WTC11 (cell line): Measurements from ENCODE around the gene TIMM8B. TPM values are rescaled to one million over a fixed set of nuclear protein-coding genes. Genes with fewer than 3 reads are reported as not detected.

Source experiments
- ATAC-seq: fragments of 200-7000 bp; cut with Tn5 transposase; 2 replicates; pipeline ENCODE4 v1.10.0; 2021; ENCODE audit warnings: mild to moderate bottlenecking, moderate library complexity
- CTCF ChIA-PET: fragments of 300-600 bp; sonication (Branson Sonifier 250); formaldehyde crosslinking; loops from one replicate; lab custom pipeline; 2021; ENCODE audit warnings: antibody characterized with exemption; lab: Charles Lee
- POLR2A ChIA-PET: fragments of 350-600 bp; sonication (Branson Sonifier 250); formaldehyde crosslinking; loops from one replicate; lab custom pipeline; 2021; ENCODE audit warnings: antibody characterized with exemption; lab: Charles Lee
- DNase-seq: peaks from one replicate; pipeline ENCODE4 v3.0.0; 2021; ENCODE audit warnings: low spot score
- H3K27ac Mint-ChIP-seq: 2 replicates; pipeline ENCODE4 v1.8.0; 2021; ENCODE audit warnings: mixed read lengths
- H3K27me3 Mint-ChIP-seq: 2 replicates; pipeline ENCODE4 v1.8.0; 2021; ENCODE audit warnings: low read depth, mild to moderate bottlenecking, moderate library complexity, mixed read lengths
- H3K36me3 Mint-ChIP-seq: 2 replicates; pipeline ENCODE4 v1.8.0; 2021; ENCODE audit warnings: mixed read lengths
- H3K4me1 Mint-ChIP-seq: 2 replicates; pipeline ENCODE4 v1.8.0; 2022; ENCODE audit warnings: mixed read lengths
- H3K4me3 Mint-ChIP-seq: 2 replicates; pipeline ENCODE4 v1.8.0; 2021; ENCODE audit warnings: mild to moderate bottlenecking, moderate library complexity, mixed read lengths
- H3K9me3 Mint-ChIP-seq: 2 replicates; pipeline ENCODE4 v1.8.0; 2021; ENCODE audit warnings: mixed read lengths
- E2F1 ChIP-seq: sonication (generic); formaldehyde crosslinking; IDR thresholded peaks from 2 replicates; pipeline ENCODE4 v1.8.0; 2022; ENCODE audit warnings: mild to moderate bottlenecking, missing genetic modification reagents
- ESRRA ChIP-seq: sonication (generic); formaldehyde crosslinking; IDR thresholded peaks from 2 replicates; pipeline ENCODE4 v1.8.1; 2022; ENCODE audit warnings: mild to moderate bottlenecking, missing genetic modification reagents, borderline replicate concordance
- FOXJ3 ChIP-seq: sonication (generic); formaldehyde crosslinking; IDR thresholded peaks from 2 replicates; pipeline ENCODE4 v1.9.0; 2021; ENCODE audit warnings: missing genetic modification reagents, mild to moderate bottlenecking, borderline replicate concordance
- GABPB1 ChIP-seq: sonication (generic); formaldehyde crosslinking; IDR thresholded peaks from 2 replicates; pipeline ENCODE4 v1.8.1; 2023; ENCODE audit warnings: mild to moderate bottlenecking, missing genetic modification reagents
- GRHL2 ChIP-seq: fragments of 250-450 bp; sonication (Bioruptor Pico); IDR thresholded peaks from 2 replicates; pipeline ENCODE4 v1.8.0; 2022; ENCODE audit warnings: mild to moderate bottlenecking, moderate library complexity; ENCODE audit not compliant: insufficient replicate concordance, severe bottlenecking
- HMGA2 ChIP-seq: fragments of 250-450 bp; sonication (Bioruptor Pico); IDR thresholded peaks from 2 replicates; pipeline ENCODE4 v1.4.0; 2021; ENCODE audit warnings: mild to moderate bottlenecking, moderate library complexity
- MLX ChIP-seq: sonication (generic); formaldehyde crosslinking; IDR thresholded peaks from 2 replicates; pipeline ENCODE4 v1.8.1; 2023; ENCODE audit warnings: mild to moderate bottlenecking, missing genetic modification reagents, moderate library complexity
- NR3C1 ChIP-seq: sonication (generic); formaldehyde crosslinking; conservative IDR thresholded peaks from 2 replicates; pipeline ENCODE4 v1.8.1; 2023; ENCODE audit warnings: low read depth, mild to moderate bottlenecking, missing genetic modification reagents
- RORB ChIP-seq: fragments of 250-450 bp; sonication (Bioruptor Pico); IDR thresholded peaks from 2 replicates; pipeline ENCODE4 v1.9.0; 2021; ENCODE audit warnings: mild to moderate bottlenecking
- SP1 ChIP-seq: sonication (generic); formaldehyde crosslinking; conservative IDR thresholded peaks from 2 replicates; pipeline ENCODE4 v1.8.1; 2022; ENCODE audit warnings: missing genetic modification reagents
- ZNF138 ChIP-seq: sonication (generic); formaldehyde crosslinking; conservative IDR thresholded peaks from 2 replicates; pipeline ENCODE4 v1.8.1; 2022; ENCODE audit warnings: mild to moderate bottlenecking, moderate library complexity, missing genetic modification reagents
- ZNF219 ChIP-seq: sonication (generic); formaldehyde crosslinking; IDR thresholded peaks from 2 replicates; pipeline ENCODE4 v1.8.0; 2023; ENCODE audit warnings: missing genetic modification reagents, mild to moderate bottlenecking, borderline replicate concordance
- ZNF232 ChIP-seq: sonication (generic); formaldehyde crosslinking; IDR thresholded peaks from 2 replicates; pipeline ENCODE4 v1.8.0; 2022; ENCODE audit warnings: mild to moderate bottlenecking, missing genetic modification reagents
- ZNF396 ChIP-seq: fragments of 250-450 bp; sonication (Bioruptor Pico); IDR thresholded peaks from 2 replicates; pipeline ENCODE4 v1.8.0; 2021; ENCODE audit warnings: mild to moderate bottlenecking, moderate library complexity, borderline replicate concordance
- total RNA-seq: library from RNA; stranded (reverse); gene quantifications from 3 replicates; pipeline ENCODE4 v1.2.3, GENCODE V29; 2021
- TF ChIP-seq, protein P1 (sequence below): sonication (generic); formaldehyde crosslinking; conservative IDR thresholded peaks from 2 replicates; pipeline ENCODE4 v1.8.1; 2023; ENCODE audit warnings: mild to moderate bottlenecking, low read depth, missing genetic modification reagents, moderate library complexity
- TF ChIP-seq, protein P2 (sequence below): sonication (generic); formaldehyde crosslinking; IDR thresholded peaks from 2 replicates; pipeline ENCODE4 v1.8.1; 2022; ENCODE audit warnings: low read depth, missing genetic modification reagents, borderline replicate concordance
- TF ChIP-seq, protein P3 (sequence below): fragments of 250-450 bp; sonication (Bioruptor Pico); IDR thresholded peaks from 2 replicates; pipeline ENCODE4 v2.1.2; 2022; ENCODE audit warnings: mild to moderate bottlenecking, moderate library complexity
- TF ChIP-seq, protein P4 (sequence below): sonication (generic); formaldehyde crosslinking; IDR thresholded peaks from 2 replicates; pipeline ENCODE4 v1.8.0; 2022; ENCODE audit warnings: mild to moderate bottlenecking, missing genetic modification reagents

Gene TIMM8B
- total RNA-seq, 1 experiment from 2014 or later, result 88.2 TPM

DNA sequence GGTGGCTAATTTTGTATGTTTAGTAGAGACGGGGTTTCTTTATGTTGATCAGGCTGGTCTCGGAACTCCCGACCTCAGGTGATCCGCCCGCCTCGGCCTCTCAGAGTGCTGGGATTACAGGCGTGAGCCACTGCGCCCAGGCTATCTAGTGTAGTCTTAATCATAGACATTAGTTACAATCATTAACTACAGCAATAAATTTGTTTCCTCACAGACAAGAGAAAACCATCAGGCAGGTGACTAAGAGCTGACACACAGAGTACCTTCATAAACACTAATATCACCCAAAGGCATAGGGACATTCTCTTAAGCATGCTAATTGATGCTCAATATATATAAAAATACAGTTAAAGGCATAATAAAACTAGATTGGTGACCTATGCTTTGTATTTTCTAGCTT lies 19.5 kb upstream of the TIMM8B start (continued):
- TF ChIP-seq, protein P1, sequence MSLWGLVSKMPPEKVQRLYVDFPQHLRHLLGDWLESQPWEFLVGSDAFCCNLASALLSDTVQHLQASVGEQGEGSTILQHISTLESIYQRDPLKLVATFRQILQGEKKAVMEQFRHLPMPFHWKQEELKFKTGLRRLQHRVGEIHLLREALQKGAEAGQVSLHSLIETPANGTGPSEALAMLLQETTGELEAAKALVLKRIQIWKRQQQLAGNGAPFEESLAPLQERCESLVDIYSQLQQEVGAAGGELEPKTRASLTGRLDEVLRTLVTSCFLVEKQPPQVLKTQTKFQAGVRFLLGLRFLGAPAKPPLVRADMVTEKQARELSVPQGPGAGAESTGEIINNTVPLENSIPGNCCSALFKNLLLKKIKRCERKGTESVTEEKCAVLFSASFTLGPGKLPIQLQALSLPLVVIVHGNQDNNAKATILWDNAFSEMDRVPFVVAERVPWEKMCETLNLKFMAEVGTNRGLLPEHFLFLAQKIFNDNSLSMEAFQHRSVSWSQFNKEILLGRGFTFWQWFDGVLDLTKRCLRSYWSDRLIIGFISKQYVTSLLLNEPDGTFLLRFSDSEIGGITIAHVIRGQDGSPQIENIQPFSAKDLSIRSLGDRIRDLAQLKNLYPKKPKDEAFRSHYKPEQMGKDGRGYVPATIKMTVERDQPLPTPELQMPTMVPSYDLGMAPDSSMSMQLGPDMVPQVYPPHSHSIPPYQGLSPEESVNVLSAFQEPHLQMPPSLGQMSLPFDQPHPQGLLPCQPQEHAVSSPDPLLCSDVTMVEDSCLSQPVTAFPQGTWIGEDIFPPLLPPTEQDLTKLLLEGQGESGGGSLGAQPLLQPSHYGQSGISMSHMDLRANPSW (CRISPR knock-in tag), result no peak
- TF ChIP-seq, protein P2, sequence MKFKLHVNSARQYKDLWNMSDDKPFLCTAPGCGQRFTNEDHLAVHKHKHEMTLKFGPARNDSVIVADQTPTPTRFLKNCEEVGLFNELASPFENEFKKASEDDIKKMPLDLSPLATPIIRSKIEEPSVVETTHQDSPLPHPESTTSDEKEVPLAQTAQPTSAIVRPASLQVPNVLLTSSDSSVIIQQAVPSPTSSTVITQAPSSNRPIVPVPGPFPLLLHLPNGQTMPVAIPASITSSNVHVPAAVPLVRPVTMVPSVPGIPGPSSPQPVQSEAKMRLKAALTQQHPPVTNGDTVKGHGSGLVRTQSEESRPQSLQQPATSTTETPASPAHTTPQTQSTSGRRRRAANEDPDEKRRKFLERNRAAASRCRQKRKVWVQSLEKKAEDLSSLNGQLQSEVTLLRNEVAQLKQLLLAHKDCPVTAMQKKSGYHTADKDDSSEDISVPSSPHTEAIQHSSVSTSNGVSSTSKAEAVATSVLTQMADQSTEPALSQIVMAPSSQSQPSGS (CRISPR knock-in tag), result no peak
- TF ChIP-seq RORB (CRISPR knock-in tag), result no peak
- TF ChIP-seq GRHL2 (CRISPR knock-in tag), result no peak
- TF ChIP-seq, all 79 proteins: peak for 0

GRCh38 chr11:112103446-112103845 lies 16.9 kb upstream of the TIMM8B start:
- ChIA-PET POLR2A (no interaction called here), CTCF (no interaction called here)
- no peak overlapping the region for H3K4me3 Mint-ChIP-seq
- H3K4me1 Mint-ChIP-seq, result no peaks in the 10 kb centered on the region
- no peaks in the 10 kb centered on the region for H3K36me3 Mint-ChIP-seq
- H3K9me3 Mint-ChIP-seq, result no peaks in the 10 kb centered on the region
- H3K27me3 Mint-ChIP-seq, result no peaks in the 10 kb centered on the region
- DNase-seq (no peak), ATAC-seq (no peak)
- TF ChIP-seq ZNF232 (CRISPR knock-in tag), result no peak
- H3K27ac Mint-ChIP-seq, result no peak overlapping the region

- Mint-ChIP-seq H3K27ac (no peak overlapping the region), H3K9me3 (no peaks in the 10 kb centered on the region), H3K27me3 (no peaks in the 10 kb centered on the region), H3K36me3 (0 out of 2 replicates have a peak, but pooled peaks cover 5% of the 10 kb centered on the region), H3K4me1 (no peaks in the 10 kb centered on the region), H3K4me3 (no peak overlapping the region)
- POLR2A ChIA-PET, result interaction anchor here (0.6 kb wide), 1 partner anchor 581 kb away, joined by 5 read pairs; no protein-coding TSS in a partner anchor
- TF ChIP-seq MLX (CRISPR knock-in tag) (no peak), ZNF138 (CRISPR knock-in tag) (no peak), E2F1 (CRISPR knock-in tag) (no peak), SP1 (CRISPR knock-in tag) (no peak), ESRRA (CRISPR knock-in tag) (no peak), HMGA2 (no peak), FOXJ3 (no peak), GRHL2 (CRISPR knock-in tag) (no peak), GABPB1 (no peak), ZNF396 (CRISPR knock-in tag) (no peak), NR3C1 (no peak), ZNF219 (CRISPR knock-in tag) (no peak)
- TF ChIP-seq, protein P3, sequence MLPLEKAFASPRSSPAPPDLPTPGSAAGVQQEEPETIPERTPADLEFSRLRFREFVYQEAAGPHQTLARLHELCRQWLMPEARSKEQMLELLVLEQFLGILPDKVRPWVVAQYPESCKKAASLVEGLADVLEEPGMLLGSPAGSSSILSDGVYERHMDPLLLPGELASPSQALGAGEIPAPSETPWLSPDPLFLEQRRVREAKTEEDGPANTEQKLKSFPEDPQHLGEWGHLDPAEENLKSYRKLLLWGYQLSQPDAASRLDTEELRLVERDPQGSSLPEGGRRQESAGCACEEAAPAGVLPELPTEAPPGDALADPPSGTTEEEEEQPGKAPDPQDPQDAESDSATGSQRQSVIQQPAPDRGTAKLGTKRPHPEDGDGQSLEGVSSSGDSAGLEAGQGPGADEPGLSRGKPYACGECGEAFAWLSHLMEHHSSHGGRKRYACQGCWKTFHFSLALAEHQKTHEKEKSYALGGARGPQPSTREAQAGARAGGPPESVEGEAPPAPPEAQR (CRISPR knock-in tag), result no peak
- TF ChIP-seq, protein P4, sequence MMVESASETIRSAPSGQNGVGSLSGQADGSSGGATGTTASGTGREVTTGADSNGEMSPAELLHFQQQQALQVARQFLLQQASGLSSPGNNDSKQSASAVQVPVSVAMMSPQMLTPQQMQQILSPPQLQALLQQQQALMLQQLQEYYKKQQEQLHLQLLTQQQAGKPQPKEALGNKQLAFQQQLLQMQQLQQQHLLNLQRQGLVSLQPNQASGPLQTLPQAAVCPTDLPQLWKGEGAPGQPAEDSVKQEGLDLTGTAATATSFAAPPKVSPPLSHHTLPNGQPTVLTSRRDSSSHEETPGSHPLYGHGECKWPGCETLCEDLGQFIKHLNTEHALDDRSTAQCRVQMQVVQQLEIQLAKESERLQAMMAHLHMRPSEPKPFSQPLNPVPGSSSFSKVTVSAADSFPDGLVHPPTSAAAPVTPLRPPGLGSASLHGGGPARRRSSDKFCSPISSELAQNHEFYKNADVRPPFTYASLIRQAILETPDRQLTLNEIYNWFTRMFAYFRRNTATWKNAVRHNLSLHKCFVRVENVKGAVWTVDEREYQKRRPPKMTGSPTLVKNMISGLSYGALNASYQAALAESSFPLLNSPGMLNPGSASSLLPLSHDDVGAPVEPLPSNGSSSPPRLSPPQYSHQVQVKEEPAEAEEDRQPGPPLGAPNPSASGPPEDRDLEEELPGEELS (CRISPR knock-in tag), result no peak
- CTCF ChIA-PET, result interaction anchor here (2.3 kb wide), 1 partner anchor 13 kb away, joined by 14 read pairs; no protein-coding TSS in a partner anchor
- no peak for DNase-seq
- ATAC-seq, result no peak
Observed at GRCh38 chr11:112100462-112100861, 13.9 kb upstream of the TIMM8B start.
